22Rv1 (cell line): Measurements from ENCODE around the gene CKAP5.

Source experiments
- H3K27ac ChIP-seq: fragments of 450-650 bp; 2 replicates; pipeline ENCODE4 v1.5.1; 2017
- ZFX ChIP-seq: fragments of 450-650 bp; IDR thresholded peaks from 2 replicates; pipeline ENCODE4 v1.6.1; 2017; ENCODE audit warnings: antibody characterized with exemption, borderline replicate concordance
- TF ChIP-seq, protein P1 (sequence below): fragments of 450-650 bp; IDR thresholded peaks from 2 replicates; pipeline ENCODE4 v1.5.1; 2017; ENCODE audit warnings: mild to moderate bottlenecking

Gene CKAP5

DNA sequence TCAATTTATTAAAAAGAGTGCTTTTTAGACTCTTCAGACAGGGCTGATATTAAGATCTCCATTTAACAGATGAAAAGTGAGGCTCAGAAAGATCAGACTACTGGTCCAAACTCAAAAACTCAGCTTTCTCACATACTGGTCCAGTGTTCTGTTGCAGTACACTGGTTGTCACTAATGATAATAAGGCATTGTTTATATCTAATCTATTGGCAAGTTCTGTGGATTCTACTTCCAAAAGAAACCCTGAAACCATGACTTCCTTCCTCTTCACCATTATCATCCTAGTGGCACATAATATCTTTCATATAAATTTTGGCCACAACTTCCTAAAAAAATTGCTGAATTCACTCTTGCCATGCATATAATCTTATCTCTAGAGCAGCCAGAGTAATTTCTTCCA, 90.1 kb downstream of the CKAP5 start:
- H3K27ac ChIP-seq, result peak overlapping the region; percentile 17; the same call in 1 of the 2 replicates
- no peak for TF ChIP-seq ZFX
- TF ChIP-seq, protein P1, sequence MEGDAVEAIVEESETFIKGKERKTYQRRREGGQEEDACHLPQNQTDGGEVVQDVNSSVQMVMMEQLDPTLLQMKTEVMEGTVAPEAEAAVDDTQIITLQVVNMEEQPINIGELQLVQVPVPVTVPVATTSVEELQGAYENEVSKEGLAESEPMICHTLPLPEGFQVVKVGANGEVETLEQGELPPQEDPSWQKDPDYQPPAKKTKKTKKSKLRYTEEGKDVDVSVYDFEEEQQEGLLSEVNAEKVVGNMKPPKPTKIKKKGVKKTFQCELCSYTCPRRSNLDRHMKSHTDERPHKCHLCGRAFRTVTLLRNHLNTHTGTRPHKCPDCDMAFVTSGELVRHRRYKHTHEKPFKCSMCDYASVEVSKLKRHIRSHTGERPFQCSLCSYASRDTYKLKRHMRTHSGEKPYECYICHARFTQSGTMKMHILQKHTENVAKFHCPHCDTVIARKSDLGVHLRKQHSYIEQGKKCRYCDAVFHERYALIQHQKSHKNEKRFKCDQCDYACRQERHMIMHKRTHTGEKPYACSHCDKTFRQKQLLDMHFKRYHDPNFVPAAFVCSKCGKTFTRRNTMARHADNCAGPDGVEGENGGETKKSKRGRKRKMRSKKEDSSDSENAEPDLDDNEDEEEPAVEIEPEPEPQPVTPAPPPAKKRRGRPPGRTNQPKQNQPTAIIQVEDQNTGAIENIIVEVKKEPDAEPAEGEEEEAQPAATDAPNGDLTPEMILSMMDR, result no peak

GRCh38 chr11:46747150-46747549, 98.9 kb downstream of the CKAP5 start:
- TF ChIP-seq, protein P1, result no peak
- TF ChIP-seq ZFX, result no peak
- no peak overlapping the region for H3K27ac ChIP-seq

DNA sequence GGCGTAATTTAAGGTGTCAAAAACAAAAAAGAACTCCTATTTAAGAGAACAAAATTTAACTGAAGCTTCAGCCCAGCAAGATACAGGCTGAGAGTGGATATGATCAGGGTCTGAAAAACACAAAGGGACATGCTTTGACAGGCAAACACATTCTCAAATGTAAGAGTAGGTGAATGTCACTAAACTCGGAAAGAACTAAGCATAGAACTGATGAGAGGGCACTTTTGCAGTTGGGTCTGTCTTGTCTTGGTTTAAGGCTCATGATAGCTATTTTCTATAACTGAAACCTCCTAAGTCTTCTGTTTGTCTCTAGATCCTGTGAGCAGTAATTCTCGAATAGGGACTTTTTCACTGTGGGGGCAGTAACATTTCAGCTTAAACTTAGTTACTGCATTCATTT, 100.1 kb downstream of the CKAP5 start:
- no peak overlapping the region for H3K27ac ChIP-seq
- no peak for TF ChIP-seq ZFX

DNA sequence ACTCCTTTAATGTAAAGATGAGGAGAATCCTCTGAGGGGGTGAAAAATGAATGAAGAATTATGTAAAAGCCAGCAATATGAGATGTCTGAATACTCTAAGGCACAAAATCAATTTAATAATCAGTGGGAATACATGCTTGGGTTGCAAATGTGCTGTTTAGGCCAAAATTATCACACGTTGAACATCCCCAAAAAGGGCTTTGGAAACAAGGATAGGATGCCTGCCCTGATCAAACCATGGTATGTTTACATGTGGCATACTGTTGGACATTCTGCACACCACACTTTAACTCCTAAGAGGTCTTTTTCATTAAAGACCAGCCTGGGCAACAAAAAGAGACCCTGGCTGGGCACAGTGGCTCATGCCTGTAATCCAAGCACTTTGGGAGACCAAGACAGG, 100.8 kb downstream of the CKAP5 start:
- no peak overlapping the region for H3K27ac ChIP-seq
- TF ChIP-seq, protein P1, result no peak
- no peak for TF ChIP-seq ZFX

DNA sequence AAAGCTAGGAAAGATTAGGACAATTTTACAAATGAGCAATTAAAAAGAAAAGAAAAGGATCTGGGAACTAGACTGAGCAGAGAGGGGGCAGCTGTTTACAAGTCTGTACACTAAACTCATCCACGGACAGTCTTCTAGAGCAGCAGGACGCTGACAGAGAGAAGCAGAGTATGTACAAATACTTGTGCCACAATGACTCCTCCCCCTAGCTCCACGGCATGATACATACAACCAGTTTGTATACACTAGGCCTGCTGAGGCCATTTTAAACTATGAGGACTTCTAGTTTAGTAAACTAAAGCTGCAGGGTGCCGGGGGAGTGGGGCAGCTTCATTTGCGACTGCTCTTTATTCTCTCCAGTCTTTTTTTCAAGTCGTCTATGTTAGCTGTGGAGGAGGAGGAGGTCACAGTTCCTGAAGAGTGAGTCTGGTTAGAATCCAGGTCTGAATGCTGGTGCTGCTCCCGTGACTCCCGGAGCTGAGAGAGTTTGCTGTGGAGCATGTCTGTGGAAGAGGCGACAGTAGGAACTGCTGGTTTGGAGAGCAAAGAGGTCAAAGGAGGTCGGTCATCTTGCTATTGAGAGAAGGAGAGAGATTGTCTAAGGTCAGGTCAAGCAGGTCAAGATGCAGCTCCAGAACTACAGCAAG, 102.3 kb downstream of the CKAP5 start:
- no peak for TF ChIP-seq ZFX
- TF ChIP-seq, protein P1, result no peak
- H3K27ac ChIP-seq, result no peak overlapping the region

- no peak overlapping the region for H3K27ac ChIP-seq
- TF ChIP-seq, protein P1, result no peak
- TF ChIP-seq ZFX, result no peak
Measured at GRCh38 chr11:46743043-46743442, 103.0 kb downstream of the CKAP5 start.

DNA sequence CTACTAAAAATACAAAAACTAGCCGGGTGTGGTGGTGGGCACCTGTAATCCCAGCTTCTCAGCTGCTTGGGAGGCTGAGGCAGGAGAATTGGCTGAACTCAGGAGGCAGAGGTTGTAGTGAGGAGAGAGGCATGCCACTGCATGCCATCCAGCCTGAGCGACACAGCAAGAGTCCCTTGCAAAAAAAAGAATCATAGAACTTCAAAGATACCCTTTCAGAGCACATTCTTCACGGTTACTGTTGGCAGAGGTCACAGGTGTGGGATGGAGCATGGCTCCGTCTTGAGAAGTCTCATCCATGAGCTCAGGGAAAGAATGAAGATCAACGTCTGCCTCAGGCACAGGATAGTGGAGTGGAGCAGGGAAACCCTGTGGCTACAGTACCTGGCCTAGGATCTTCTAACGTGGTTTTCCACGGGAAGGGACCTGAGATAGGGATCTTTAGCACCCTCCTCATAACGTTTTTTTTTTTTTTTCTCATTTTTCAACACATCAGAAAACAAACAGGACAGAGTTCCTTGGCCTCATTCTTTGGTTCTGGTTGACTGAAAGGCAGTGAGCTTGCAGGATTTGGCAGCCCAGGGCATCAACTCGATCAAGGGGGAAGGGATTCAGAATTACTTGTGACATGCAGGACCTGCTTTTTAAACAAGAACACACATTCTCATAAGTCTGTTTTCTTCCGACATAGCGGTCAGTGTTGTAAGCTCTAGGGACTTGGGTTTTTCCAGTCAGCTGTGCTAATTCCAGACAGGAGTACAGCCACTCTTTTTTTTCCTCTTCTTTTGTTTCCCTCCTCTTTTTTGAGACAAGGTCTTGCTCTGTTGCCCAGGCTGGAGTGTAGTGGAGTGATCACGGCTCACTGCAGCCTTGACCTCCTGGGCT, 104.2 kb downstream of the CKAP5 start:
- H3K27ac ChIP-seq, result no peak overlapping the region
- TF ChIP-seq ZFX, result no peak
- TF ChIP-seq, protein P1, result no peak
